ENCODE data around the gene COPS9.

COPS9 gene

DNA sequence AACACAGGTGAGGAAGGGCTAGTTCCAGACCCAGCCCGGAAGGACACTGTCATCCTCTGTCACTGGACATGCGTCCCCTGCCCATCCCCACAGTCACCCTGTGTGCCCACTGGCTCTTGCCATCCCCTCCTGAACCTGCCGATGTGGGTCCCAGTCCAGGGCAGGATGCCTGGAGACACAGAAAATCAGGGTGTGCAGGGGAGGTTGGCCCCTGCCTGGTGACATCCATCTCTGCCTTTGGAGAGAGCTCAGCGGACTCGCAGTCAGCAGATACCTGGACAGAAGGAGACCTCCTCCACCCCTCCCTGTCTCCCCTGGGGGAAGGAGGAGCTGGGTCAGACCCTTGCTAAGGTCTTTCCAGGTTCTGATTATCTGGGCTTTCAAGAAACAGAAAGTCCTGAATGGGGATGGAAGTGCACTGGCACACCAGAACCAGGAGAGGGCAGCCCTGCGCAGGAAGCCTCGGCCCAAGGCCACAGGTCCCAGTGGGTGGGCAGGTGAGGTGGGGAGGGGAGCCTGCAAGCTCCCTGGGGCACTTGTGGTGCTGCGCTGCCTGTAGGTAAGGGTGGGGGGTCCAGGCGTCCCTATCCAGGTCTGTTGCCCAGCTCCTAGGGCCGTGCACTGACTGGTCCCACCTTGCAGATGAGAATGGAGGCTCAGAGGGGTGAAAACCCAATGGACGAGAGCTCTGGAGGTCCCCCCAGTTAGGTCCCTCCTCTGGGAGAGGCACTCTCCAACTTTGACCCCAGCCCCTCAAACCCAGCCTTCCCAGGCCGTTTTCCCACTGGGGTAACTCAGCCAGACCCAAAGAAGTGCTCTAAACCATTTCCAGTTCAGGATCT, 14.1 kb upstream of the COPS9 start:
- peak; percentile 28 for DNase-seq (ENCODE audit: low read depth)
- no peak overlapping the region for H3K4me3 ChIP-seq (ENCODE audit: control insufficient read depth, low read depth, low read length)
- TF ChIP-seq, protein P1, sequence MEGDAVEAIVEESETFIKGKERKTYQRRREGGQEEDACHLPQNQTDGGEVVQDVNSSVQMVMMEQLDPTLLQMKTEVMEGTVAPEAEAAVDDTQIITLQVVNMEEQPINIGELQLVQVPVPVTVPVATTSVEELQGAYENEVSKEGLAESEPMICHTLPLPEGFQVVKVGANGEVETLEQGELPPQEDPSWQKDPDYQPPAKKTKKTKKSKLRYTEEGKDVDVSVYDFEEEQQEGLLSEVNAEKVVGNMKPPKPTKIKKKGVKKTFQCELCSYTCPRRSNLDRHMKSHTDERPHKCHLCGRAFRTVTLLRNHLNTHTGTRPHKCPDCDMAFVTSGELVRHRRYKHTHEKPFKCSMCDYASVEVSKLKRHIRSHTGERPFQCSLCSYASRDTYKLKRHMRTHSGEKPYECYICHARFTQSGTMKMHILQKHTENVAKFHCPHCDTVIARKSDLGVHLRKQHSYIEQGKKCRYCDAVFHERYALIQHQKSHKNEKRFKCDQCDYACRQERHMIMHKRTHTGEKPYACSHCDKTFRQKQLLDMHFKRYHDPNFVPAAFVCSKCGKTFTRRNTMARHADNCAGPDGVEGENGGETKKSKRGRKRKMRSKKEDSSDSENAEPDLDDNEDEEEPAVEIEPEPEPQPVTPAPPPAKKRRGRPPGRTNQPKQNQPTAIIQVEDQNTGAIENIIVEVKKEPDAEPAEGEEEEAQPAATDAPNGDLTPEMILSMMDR (conservative IDR thresholded peaks at IDR 0.05; ENCODE audit: control insufficient read depth, insufficient read depth, low read depth, low read length) = peak; percentile 80

DNA sequence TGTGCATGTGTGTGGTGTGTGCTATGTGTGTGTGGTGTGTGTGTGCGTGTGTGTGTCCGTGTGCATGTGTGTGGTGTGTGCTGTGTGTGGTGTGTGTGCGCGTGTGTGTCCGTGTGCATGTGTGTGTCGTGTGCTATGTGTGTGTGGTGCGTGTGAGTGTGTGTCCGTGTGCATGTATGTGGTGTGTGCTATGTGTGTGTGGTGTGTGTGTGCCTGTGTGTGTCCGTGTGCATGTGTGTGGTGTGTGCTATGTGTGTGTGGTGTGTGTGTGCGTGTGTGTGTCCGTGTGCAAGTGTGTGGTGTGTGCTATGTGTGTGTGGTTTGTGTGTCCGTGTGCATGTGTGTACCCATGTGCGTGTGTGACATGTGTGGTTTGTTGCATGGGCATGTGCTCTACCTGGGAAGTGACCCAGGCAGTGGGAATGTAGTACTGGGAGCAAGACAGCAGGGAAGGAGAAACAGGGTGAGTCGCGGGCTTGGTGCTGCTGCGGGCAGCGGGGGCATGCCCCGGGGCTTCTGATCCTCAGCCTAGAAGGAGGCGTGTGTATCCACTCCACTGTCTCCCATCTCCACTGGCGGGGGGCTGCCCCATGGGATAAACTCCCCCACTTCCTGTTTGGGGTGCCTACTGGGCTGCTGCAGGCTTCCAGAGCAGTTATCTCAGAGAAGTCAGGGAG, 11.9 kb upstream of the COPS9 start:
- no peak for DNase-seq (ENCODE audit: low read depth)
- TF ChIP-seq, protein P1 (conservative IDR thresholded peaks at IDR 0.05; ENCODE audit: control insufficient read depth, insufficient read depth, low read depth, low read length) = no peak
- no peak overlapping the region for H3K4me3 ChIP-seq (ENCODE audit: control insufficient read depth, low read depth, low read length)

DNA sequence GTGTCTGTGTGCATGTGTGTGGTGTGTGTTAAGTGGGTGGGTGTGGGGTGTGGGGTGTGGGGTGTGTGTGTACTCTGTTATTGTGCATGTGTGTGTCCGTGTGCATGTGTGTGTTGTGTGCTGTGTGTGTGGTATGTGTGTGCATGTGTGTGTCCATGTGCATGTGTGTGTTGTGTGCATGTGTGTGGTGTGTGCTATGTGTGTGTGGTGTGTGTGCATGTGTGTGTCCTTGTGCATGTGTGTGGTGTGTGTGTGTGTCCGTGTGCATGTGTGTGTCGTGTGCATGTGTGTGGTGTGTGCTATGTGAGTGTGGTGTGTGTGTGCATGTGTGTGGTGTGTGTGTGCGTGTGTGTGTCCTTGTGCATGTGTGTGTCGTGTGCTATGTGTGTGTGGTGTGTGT, 11.3 kb upstream of the COPS9 start:
- H3K4me3 ChIP-seq (ENCODE audit: control insufficient read depth, low read depth, low read length) = no peak overlapping the region
- TF ChIP-seq, protein P1 (conservative IDR thresholded peaks at IDR 0.05; ENCODE audit: control insufficient read depth, insufficient read depth, low read depth, low read length) = no peak
- no peak for DNase-seq (ENCODE audit: low read depth)

DNA sequence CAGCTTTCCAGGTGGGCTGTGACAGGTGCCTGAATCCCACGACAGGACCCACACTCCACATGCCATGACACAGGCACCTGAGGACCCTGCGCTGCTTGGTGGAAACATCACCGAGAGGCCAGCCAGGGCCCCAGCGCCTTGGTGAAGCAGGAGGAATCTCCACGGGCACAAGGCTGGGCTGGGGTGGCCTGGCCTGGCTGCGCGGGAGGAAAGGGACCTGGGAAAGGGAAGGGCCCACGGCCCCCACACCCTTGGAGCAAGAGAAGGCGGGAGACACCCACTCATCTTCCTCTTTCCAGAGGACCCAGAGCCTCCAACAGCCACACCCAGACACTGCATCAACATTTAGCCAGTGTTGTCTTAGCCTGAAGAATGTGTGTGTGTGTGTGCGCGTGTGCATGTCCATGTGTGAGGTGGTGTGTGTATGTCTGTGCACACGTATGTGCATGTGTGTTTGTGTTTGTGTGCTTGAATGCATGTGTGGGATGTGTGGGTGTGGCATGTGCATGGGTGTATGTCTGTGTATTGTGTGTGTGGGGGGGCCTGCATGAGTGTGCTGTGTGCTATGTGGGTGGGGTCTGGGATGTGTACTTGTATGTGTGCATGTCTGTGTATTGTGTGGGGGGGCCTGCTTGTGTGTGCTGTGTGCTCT, 10.6 kb upstream of the COPS9 start:
- no peak overlapping the region for H3K4me3 ChIP-seq (ENCODE audit: control insufficient read depth, low read depth, low read length)
- DNase-seq (ENCODE audit: low read depth) = no peak
- TF ChIP-seq, protein P1 (conservative IDR thresholded peaks at IDR 0.05; ENCODE audit: control insufficient read depth, insufficient read depth, low read depth, low read length) = no peak

DNA sequence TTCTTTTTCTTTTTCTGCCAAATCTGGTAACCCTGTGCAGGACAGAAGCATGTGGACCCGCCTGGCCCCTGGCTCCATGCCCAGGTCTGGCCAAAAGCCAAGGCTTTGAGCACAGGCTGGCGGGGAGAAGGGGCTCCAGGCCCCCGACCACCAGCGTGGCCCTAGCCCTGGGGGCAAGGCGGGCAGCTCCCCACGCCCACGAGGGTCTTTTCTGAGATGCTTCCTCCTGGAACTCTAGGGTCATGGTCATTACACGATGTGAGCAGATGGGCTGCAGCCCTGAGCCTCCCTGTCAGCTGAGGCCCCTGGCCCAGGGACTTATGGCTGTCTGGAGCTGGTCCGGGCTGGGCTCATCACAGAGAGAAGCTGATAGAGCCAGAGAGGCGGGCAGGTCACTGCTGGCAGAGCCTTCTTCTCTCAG, 10.0 kb upstream of the COPS9 start:
- TF ChIP-seq, protein P1 (conservative IDR thresholded peaks at IDR 0.05; ENCODE audit: control insufficient read depth, insufficient read depth, low read depth, low read length) = no peak
- DNase-seq (ENCODE audit: low read depth) = no peak
- H3K4me3 ChIP-seq (ENCODE audit: control insufficient read depth, low read depth, low read length) = no peak overlapping the region

DNA sequence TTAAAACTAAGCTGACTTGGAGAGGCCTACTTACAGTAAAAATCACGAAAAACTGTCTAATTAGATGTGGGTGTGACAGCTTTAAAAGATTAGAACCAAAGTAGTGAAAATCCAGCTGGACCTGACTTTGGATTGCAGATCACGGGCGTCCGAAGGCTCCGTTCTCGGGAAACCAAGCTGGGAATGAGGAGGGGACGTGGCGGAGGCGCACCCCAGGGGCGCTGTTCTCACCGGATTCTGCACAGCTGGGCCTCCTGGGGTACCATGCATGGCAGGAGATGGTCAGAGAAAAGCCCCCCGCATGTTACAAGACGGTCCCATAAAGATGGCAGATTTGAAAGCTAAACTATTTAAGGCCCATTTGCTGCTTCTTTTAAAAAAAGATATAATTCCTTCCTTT, 9.4 kb upstream of the COPS9 start:
- no peak overlapping the region for H3K4me3 ChIP-seq (ENCODE audit: control insufficient read depth, low read depth, low read length)
- DNase-seq (ENCODE audit: low read depth) = no peak
- TF ChIP-seq, protein P1 (conservative IDR thresholded peaks at IDR 0.05; ENCODE audit: control insufficient read depth, insufficient read depth, low read depth, low read length) = no peak

Data from fibroblast of mammary gland (primary cell).